DOHH2 (cell line): ENCODE data around the gene BPTF.

ENCODE experiments used
- H3F3A ChIP-seq: fragments of 200-600 bp; sonication (generic), shearing (Covaris generic); 2 replicates; pipeline ENCODE4 v1.6.0; 2016; ENCODE audit warnings: antibody characterized with exemption, mild to moderate bottlenecking; ENCODE audit not compliant: control insufficient read depth, insufficient read depth
- H3K27ac ChIP-seq: fragments of 200-600 bp; sonication (generic); 2 replicates; pipeline ENCODE4 v1.5.1; 2014; ENCODE audit warnings: low read depth, mild to moderate bottlenecking, low read length, moderate library complexity
- H3K27me3 ChIP-seq: fragments of 200-600 bp; sonication (generic); 2 replicates; pipeline ENCODE4 v1.6.1; 2014; ENCODE audit warnings: mild to moderate bottlenecking, low read length, mixed read lengths; ENCODE audit not compliant: control insufficient read depth
- H3K36me3 ChIP-seq: fragments of 200-600 bp; sonication (generic); 2 replicates; pipeline ENCODE4 v1.6.1; 2014; ENCODE audit warnings: mild to moderate bottlenecking, low read length, moderate library complexity, mixed read lengths; ENCODE audit not compliant: control insufficient read depth
- H3K4me1 ChIP-seq: fragments of 200-600 bp; sonication (generic); 2 replicates; pipeline ENCODE4 v1.6.1; 2014; ENCODE audit warnings: mild to moderate bottlenecking, low read length, mixed read lengths; ENCODE audit not compliant: control insufficient read depth
- H3K4me2 ChIP-seq: fragments of 200-600 bp; sonication (generic); 2 replicates; pipeline ENCODE4 v1.6.0; 2014; ENCODE audit warnings: mild to moderate bottlenecking, low read length, moderate library complexity
- H3K4me3 ChIP-seq: fragments of 200-600 bp; sonication (generic); 2 replicates; pipeline ENCODE4 v1.5.1; 2014; ENCODE audit warnings: mild to moderate bottlenecking, low read length, mixed read lengths
- H3K79me2 ChIP-seq: fragments of 200-600 bp; sonication (generic); 2 replicates; pipeline ENCODE4 v1.6.1; 2014; ENCODE audit warnings: mild to moderate bottlenecking, low read length, mixed read lengths; ENCODE audit not compliant: control insufficient read depth
- H3K9me2 ChIP-seq: fragments of 200-600 bp; sonication (generic); replicated peaks from 2 replicates; pipeline ENCODE4 v1.6.1; 2014; ENCODE audit warnings: mild to moderate bottlenecking, low read length, mixed read lengths; ENCODE audit not compliant: control insufficient read depth
- H3K9me3 ChIP-seq: fragments of 200-600 bp; sonication (generic); 2 replicates; pipeline ENCODE4 v1.6.1; 2014; ENCODE audit warnings: antibody characterized with exemption, low read length, mixed read lengths; ENCODE audit not compliant: control insufficient read depth, insufficient read depth
- H4K20me1 ChIP-seq: fragments of 200-600 bp; sonication (generic); 2 replicates; pipeline ENCODE4 v1.6.0; 2014; ENCODE audit warnings: low read depth, mild to moderate bottlenecking, antibody characterized with exemption, low read length, moderate library complexity; ENCODE audit not compliant: control insufficient read depth, insufficient read depth
- EZH2phosphoT487 ChIP-seq: fragments of 200-600 bp; sonication (generic); IDR thresholded peaks from 2 replicates; pipeline ENCODE4 v1.6.1; 2017; ENCODE audit warnings: borderline replicate concordance, mild to moderate bottlenecking, antibody characterized with exemption, low read length, moderate library complexity, mixed read lengths
- TF ChIP-seq, protein P1 (sequence below): fragments of 200-600 bp; sonication (generic); IDR thresholded peaks from one replicate; pipeline ENCODE4 v1.5.1; 2014; ENCODE audit warnings: antibody characterized with exemption, mild to moderate bottlenecking, low read depth, low read length; ENCODE audit not compliant: poor library complexity, severe bottlenecking

BPTF gene

DNA sequence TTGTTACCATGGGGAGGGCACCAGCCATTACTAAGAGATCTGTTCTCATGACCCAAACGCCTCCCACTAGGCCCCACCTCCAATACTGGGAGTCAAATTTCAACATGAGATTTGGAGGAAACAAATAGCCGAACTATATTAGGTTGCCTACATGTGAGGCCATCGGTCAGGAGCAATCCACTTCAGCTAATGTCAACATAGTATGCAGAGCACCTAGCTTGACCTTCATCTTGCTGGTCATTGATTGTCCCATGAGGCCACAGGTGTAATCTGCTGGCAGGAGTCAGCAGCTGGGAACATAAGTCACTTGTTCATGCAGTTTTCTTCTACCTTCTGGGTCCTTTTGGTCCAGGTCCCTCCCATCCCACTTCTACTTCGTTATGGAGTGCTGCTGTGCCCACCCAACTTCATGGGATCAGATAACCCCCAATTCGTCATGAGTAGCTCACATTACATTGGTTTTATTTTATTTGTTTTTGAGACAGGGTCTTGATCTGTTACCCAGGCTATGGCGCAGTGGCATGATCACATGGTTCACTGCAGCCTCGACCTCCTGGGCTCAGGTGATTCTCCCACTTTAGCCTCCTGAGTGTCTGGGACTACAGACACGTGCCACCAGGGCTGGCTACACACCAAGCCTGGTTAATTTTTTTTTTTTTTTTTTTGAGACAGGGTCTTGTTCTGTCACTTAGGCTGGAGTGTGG, 204.4 kb downstream of the BPTF start:
- H3K27me3 ChIP-seq = no peaks in the 10 kb centered on the region
- no peaks in the 10 kb centered on the region for H3K9me2 ChIP-seq
- H3K79me2 ChIP-seq = no peaks in the 10 kb centered on the region
- H3K4me3 ChIP-seq = no peak overlapping the region
- no peak overlapping the region for H3K27ac ChIP-seq
- 0 out of 2 replicates have a peak, but pooled peaks cover 2% of the 10 kb centered on the region for H3F3A ChIP-seq
- H3K4me1 ChIP-seq = peaks cover 12% of the 10 kb centered on the region
- H3K9me3 ChIP-seq = no peaks in the 10 kb centered on the region
- H3K36me3 ChIP-seq = no peaks in the 10 kb centered on the region
- no peak overlapping the region for H3K4me2 ChIP-seq
- no peak for TF ChIP-seq EZH2phosphoT487
- TF ChIP-seq, protein P1, sequence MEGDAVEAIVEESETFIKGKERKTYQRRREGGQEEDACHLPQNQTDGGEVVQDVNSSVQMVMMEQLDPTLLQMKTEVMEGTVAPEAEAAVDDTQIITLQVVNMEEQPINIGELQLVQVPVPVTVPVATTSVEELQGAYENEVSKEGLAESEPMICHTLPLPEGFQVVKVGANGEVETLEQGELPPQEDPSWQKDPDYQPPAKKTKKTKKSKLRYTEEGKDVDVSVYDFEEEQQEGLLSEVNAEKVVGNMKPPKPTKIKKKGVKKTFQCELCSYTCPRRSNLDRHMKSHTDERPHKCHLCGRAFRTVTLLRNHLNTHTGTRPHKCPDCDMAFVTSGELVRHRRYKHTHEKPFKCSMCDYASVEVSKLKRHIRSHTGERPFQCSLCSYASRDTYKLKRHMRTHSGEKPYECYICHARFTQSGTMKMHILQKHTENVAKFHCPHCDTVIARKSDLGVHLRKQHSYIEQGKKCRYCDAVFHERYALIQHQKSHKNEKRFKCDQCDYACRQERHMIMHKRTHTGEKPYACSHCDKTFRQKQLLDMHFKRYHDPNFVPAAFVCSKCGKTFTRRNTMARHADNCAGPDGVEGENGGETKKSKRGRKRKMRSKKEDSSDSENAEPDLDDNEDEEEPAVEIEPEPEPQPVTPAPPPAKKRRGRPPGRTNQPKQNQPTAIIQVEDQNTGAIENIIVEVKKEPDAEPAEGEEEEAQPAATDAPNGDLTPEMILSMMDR = no peak
- H4K20me1 ChIP-seq = no peaks in the 10 kb centered on the region
